HL-60 (cell line): Measurements from ENCODE around the gene STMP1.
"Not testable (repeated sequence)": the region's sequence is repeated elsewhere in the genome, so short reads cannot be mapped to it uniquely, and the experiment has no call there.

Experiments
- DNase-seq, 2 experiments: peaks; one replicate each; pipeline ENCODE4 v3.0.0-alpha.2; 2010 to 2020; ENCODE audit warnings: low read depth in 1 of 2, low spot score in 1 of 2
- H3K27ac ChIP-seq: fragments of 250-450 bp; sonication (Bioruptor Pico); replicated peaks from 2 replicates; pipeline ENCODE4 v1.5.1; 2020; ENCODE audit warnings: mild to moderate bottlenecking, moderate library complexity
- H3K27me3 ChIP-seq: fragments of 250-450 bp; sonication (Bioruptor Pico); 2 replicates; pipeline ENCODE4 v1.5.1; 2021; ENCODE audit warnings: mild to moderate bottlenecking, moderate library complexity; ENCODE audit not compliant: insufficient read depth, poor library complexity, severe bottlenecking
- H3K4me3 ChIP-seq: replicated peaks from 2 replicates; pipeline ENCODE4 v1.5.1; 2011; ENCODE audit warnings: mild to moderate bottlenecking, control low read depth, low read length; ENCODE audit not compliant: insufficient read depth
- CTCF ChIP-seq: IDR thresholded peaks from one replicate; pipeline ENCODE4 v1.5.1; 2011; ENCODE audit warnings: low read length, control low read depth, inconsistent platforms; ENCODE audit not compliant: insufficient read depth
- GABPA ChIP-seq: IDR thresholded peaks from 2 replicates; pipeline ENCODE4 v1.6.1; 2012; ENCODE audit warnings: low read depth
- POLR2AphosphoS5 ChIP-seq: IDR thresholded peaks from 2 replicates; pipeline ENCODE4 v1.6.1; 2012; ENCODE audit warnings: low read depth
- REST ChIP-seq: IDR thresholded peaks from 2 replicates; pipeline ENCODE4 v1.6.1; 2012; ENCODE audit warnings: low read depth; ENCODE audit not compliant: insufficient replicate concordance
- SPI1 ChIP-seq: IDR thresholded peaks from 2 replicates; pipeline ENCODE4 v1.6.1; 2012; ENCODE audit warnings: low read depth, mild to moderate bottlenecking, borderline replicate concordance

STMP1 gene

GRCh38 chr7:135668852-135669395 lies 6.6 kb downstream of the STMP1 start:
- not testable (repeated sequence) for H3K27me3 ChIP-seq, H3K4me3 ChIP-seq, DNase-seq, H3K27ac ChIP-seq

- Histone ChIP-seq H3K4me3 (no peak overlapping the region), H3K27me3 (no peaks in the 10 kb centered on the region), H3K27ac (no peak overlapping the region)
- DNase-seq: no peak
- TF ChIP-seq REST: no peak
- no peak for TF ChIP-seq GABPA
- no peak for TF ChIP-seq POLR2AphosphoS5
- TF ChIP-seq CTCF: no peak
- TF ChIP-seq SPI1: no peak
Observed at GRCh38 chr7:135669774-135670173, 7.5 kb downstream of the STMP1 start.

GRCh38 chr7:135670179-135670578 lies 7.9 kb downstream of the STMP1 start:
- no peak for DNase-seq
- H3K27ac ChIP-seq: no peak overlapping the region
- no peak for TF ChIP-seq SPI1
- no peak for TF ChIP-seq REST
- no peak for TF ChIP-seq POLR2AphosphoS5
- no peak for TF ChIP-seq GABPA
- TF ChIP-seq CTCF: no peak
- no peaks in the 10 kb centered on the region for H3K27me3 ChIP-seq
- H3K4me3 ChIP-seq: no peak overlapping the region

- Histone ChIP-seq H3K27me3 (no peaks in the 10 kb centered on the region), H3K4me3 (no peak overlapping the region), H3K27ac (no peak overlapping the region)
- TF ChIP-seq CTCF (peak; percentile 72), REST (no peak), GABPA (no peak), SPI1 (no peak), POLR2AphosphoS5 (no peak)
- peak; percentile 20 to 42 for DNase-seq
Observed at GRCh38 chr7:135672560-135673359, 10.4 kb downstream of the STMP1 start.
